Measurements from ENCODE around the gene GTF2E1. TPM values are rescaled to one million over a fixed set of nuclear protein-coding genes. Genes with fewer than 3 reads are reported as not detected.
A peak's percentile ranks its signal among the peaks of the same experiment; 100 is the strongest.
"Not testable (repeated sequence)": the region's sequence is repeated elsewhere in the genome, so short reads cannot be mapped to it uniquely, and the experiment has no call there.

Gene GTF2E1
- 11.6 TPM for polyA plus RNA-seq (ENCODE audit: insufficient read length)

DNA sequence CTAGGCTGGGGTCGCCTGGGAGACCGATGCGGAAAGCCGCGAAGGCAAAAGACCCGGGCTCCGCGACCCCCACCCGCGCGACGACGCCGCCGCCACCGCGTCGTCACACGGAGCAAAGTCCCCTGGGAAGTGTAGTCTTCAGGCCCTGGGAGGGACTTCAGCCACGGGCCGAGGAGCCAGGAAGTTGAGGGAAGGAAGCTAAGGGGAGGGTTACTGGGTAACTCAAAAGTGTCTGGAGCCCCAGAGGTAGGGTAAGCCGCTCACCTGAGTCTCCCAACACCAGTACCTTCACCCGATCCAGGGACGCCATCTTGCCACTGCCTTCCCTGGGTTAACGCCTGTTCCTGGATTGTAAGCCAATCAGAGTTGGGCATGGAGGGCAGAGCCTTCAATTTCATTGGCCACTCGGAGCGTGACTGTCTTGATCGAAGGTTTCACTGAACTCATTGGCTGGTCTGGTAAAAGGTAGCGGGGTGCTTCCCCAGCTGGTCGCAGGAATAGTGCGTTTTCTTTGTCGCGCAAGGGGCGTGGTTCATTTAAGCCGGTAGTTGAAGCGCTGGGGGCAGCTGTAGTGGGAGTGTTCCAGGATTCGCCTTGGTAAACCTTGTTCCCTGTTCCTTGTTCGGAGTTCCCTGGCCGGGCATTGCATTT is at the start of gene GTF2E1, which contains the start of gene RABL3:
Gene GTF2E1 (plus strand): TSS at position 547 of the 651 bp plus-strand sequence. CDS start 7,809 bp downstream, outside the sequence.
Gene RABL3 (minus strand): TSS at position 319 of the 651 bp plus-strand sequence. CDS start 9 bp downstream, at position 310.
- peak; percentile 98 for DNase-seq

- no peak for DNase-seq
Observed at GRCh38 chr3:120693439-120694171, 48.9 kb upstream of the GTF2E1 start.

- DNase-seq: no peak
Observed at GRCh38 chr3:120699333-120699732, 43.2 kb upstream of the GTF2E1 start.

- DNase-seq: no peak
Observed at GRCh38 chr3:120705884-120706582, 36.5 kb upstream of the GTF2E1 start.

DNA sequence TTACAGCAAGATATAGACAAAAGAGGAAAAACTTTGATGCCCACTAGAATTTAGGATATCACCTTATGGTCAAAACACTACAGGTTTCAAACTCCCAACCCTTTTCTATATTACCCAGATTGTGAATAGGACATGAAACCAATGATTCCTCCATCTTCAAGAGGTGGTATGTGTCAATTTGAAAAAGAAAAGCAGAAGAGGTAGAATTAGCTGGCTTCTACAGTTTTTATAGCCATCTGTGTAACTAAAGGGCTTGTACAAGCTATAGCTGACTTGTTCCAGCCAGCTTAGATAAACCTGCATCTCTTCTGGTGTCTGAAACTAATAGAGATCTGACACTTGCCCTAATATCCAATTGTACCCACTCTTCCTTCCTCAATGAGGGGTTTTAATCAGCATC is 35.6 kb upstream of the GTF2E1 start:
- no peak for DNase-seq

DNA sequence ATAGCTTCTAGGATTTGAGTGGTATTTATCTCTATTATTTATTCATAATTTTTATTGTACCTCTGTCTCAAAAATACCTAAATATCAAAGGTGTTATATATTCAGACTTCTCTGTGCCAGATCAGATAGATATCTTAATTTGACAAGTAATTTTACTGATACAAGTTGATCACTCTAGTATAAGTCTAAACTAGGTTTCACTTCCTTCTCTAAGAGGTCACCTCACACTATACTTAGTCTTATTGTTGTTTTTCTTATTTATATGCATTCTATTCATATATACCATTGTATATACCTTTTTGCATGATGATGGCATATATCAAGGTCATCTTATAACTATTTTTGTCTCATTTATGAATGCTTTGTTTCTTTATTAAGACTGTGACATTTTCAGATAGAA is 34.1 kb upstream of the GTF2E1 start:
- no peak for DNase-seq

DNA sequence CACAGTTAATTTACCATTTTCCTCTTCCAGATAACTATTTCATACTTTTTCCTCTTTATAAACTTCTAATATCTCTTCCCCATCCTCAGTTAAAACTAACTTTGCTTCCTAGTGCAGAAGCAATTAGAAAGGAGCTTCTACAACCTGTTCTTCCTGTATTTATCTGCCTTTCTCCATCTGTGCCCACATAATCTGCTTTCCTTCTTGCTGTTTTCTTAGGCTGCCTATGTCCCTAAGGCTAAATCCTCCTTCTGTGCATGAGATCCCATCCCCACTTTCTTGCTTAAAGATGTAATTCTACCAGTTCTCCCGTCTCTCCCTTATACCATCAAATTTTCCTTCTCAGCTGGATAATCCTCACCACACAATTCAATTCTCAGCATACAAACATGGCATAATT is 32.2 kb upstream of the GTF2E1 start:
- DNase-seq: no peak

- no peak for DNase-seq
Observed at GRCh38 chr3:120713262-120713661, 29.3 kb upstream of the GTF2E1 start.

GRCh38 chr3:120719167-120719834 is 23.2 kb upstream of the GTF2E1 start:
- DNase-seq: not testable (repeated sequence)

DNA sequence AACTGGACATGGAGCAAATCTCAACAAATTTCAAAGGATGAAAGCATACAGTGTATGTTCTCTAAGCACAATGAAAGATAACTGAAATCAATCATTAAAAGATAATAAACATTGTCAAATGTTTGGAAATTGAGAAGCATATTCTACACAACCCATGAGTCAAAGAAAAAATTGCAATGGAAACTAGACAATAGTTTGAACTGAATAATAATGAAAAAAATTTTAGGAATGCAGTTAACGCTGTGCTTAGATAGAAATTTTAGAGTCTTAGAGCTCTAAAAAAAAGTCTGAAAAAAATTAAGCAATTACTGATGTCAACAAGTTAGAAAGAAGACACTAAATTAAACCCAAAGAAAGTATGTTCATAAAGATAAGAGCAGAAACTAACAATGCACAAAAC is 15.8 kb upstream of the GTF2E1 start:
- DNase-seq: no peak

DNA sequence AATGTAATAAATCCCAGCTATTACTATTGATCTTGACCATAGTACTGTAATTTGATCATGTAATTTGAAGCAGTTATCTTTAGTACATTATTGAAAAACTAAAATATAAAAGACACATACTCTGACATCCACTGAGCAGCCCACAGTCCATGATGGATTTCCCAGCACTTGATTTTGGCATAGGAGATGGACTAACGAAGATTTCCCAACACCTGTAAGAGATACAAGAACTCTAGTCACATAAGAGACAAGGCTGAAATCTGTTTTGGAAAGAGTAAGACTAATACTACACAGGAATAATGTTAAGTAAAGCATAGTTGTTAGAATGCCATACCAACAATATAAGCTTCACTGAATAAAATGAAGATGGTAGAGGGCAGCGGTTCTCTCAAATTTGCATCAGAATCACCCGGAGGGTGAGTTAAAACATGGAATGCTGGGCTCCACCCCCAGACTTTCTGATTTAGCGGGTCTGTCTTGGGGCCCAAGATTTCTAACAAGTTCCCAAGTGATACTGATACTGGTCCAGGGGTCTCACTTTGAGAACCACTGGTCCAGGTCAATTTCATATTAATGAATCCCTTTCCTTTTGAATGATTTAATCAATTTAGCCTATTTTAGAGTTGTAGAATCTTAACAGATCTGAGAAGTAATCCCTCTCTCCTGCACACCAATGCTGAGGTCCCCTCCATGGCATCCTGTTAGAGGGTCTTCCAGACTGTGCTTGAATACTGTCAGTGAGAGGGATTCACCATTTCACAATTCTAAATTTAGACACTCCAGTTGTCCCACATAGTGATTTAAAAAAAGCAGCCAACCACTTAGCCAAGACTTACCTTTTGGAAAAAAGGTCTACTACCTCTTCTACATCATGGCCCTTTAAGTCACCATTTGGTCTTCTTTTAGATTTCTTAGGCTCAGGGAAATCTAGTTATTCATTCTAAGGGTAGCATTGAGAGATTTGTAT is 11.7 kb upstream of the GTF2E1 start:
- no peak for DNase-seq

GRCh38 chr3:120738006-120738405 is 4.5 kb upstream of the GTF2E1 start:
- not testable (repeated sequence) for DNase-seq

DNA sequence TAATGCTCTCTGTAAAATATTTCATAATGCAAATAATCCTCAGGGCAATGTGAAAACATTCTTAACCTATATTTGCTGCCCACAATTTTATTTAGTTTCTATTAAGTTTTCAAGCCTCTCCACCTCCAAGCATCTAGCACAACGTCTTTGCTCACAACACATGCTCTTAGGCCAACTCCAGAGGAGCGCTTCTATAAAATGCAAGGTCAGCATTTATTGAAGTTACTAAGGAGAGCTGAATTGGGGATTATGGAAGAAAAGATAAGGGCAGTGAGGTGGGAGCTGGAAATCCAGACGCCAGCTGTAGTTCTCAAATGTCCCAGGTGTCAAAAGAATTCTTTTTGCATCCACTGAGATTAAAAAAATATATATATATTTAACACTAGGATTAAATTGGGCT is 1.2 kb upstream of the GTF2E1 start:
- no peak for DNase-seq

DNA sequence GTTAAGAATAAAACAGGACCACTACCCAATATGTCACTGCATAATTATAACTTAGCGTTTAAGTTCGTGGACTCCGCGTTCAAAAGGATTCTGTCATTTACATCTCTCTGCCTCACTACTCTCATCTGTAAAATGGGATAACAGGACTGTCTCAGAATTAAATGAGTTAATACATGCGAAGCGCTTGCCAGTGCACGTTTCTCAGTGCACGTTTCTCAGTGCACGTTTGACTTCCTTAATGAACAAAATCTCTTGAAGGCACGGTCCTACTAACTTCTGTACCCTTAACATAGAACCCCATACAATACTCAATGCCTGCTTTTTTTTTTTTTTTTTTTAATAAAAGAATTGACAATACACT is 727 bp upstream of the GTF2E1 start:
- DNase-seq: no peak

- DNase-seq: no peak
Observed at GRCh38 chr3:120742849-120743365, 363 bp downstream of the GTF2E1 start.

GRCh38 chr3:120743556-120744195 is 1.1 kb downstream of the GTF2E1 start:
- DNase-seq: no peak

GRCh38 chr3:120745466-120745865 is 2.9 kb downstream of the GTF2E1 start:
- DNase-seq: no peak

DNA sequence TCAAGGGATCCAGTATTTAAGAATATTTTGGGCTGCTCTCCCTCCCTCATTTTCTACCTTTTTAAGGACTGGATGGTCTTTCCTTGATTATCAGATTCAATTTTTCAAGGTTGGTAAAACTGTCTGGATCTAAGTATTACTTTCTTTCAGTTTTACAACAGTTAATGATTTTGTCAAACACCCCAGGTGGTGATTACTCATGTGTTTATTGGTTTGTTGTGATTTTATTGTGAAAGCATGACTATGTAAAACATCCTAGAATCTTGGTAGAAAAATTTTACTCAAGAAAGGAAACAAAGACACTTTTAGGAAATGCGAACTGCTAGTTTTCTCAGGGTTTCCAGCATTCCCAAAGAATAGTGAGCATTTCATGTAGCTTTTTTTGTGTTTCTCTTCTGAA is 7.3 kb downstream of the GTF2E1 start:
- no peak for DNase-seq

- DNase-seq: no peak
Observed at GRCh38 chr3:120752230-120752629, 9.7 kb downstream of the GTF2E1 start.

GRCh38 chr3:120752865-120753264 is 10.3 kb downstream of the GTF2E1 start:
- DNase-seq: no peak

DNA sequence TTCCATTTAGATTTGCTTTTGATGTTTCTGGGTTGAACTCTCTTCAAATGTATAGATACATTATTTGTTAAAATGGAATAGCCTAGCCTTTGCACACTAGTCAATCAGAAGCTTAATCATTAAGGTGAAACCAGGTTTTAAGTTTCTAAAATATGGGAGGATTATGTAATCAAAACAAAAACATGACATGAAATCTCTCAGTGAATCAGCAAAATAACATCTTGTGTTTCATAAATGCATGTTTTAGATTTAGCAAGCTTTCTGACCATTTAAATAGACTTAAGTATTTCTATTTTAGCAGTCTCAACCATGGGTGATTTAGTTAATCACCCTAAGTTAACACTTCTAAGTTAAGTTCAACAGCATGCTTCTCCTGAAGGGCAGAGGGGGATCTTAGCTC is 11.3 kb downstream of the GTF2E1 start:
- DNase-seq: no peak

Measured in hindlimb muscle (tissue), 1 donor.